Measurements from ENCODE around the gene RAD9A. TPM values are rescaled to one million over a fixed set of nuclear protein-coding genes. Genes with fewer than 3 reads are reported as not detected.

Gene RAD9A
- total and polyA plus RNA-seq, 2 of the 4 experiments (the other 2 are of a cell fraction), result 2.0 to 10.3 TPM

DNA sequence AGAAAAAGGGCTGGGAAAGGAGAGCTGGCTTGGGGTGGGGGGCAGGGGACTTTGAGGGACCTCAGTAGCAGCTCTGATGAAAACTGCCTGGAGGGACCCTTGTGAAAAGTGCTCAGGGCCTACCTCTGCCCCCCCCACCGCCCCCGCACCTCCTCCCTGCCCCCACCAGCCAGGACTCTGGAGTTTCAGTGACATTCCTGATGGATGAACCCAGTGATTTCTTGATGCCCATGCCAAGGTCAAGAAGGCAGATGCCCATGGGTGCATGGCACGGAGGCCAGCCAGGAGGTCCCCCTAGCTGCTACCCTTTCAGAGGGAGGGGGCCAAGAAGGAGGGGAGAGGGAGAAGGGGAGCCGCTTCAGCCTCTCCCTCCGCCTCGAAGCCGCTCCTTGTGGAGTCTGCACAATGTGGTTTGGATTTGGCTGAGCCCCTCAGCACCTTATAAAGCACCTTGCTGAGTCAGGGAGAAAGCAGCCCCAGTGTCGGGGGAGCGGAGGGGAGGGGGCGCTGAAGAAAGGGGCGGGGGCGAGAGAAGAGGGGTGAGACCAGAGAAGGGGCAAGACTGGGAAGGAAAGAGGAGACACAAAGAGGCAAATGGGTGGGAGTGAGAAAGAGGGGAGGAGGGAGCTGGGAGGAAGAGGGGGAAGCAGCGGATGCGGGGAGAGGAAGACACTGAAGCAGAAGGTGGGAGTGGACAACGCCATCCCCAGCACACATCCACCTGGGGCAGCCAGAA, 16.3 kb upstream of the RAD9A start (continued):
- TF ChIP-seq MAFK (IDR thresholded peaks at IDR 0.05; ENCODE audit: low read depth, low read length), result no peak
- TF ChIP-seq BHLHE40 (IDR thresholded peaks at IDR 0.05; ENCODE audit: low read depth, low read length), result no peak
- TF ChIP-seq, protein P1, sequence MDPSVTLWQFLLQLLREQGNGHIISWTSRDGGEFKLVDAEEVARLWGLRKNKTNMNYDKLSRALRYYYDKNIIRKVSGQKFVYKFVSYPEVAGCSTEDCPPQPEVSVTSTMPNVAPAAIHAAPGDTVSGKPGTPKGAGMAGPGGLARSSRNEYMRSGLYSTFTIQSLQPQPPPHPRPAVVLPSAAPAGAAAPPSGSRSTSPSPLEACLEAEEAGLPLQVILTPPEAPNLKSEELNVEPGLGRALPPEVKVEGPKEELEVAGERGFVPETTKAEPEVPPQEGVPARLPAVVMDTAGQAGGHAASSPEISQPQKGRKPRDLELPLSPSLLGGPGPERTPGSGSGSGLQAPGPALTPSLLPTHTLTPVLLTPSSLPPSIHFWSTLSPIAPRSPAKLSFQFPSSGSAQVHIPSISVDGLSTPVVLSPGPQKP (IDR thresholded peaks at IDR 0.05; ENCODE audit: borderline replicate concordance, low read depth, low read length), result no peak
